SK-N-SH (cell line): ENCODE measurements around the gene DSG4. TPM values are rescaled to one million over a fixed set of nuclear protein-coding genes. Genes with fewer than 3 reads are reported as not detected.

Experiments used
- CTCF ChIA-PET: fragments of 300-600, 350-600 bp; formaldehyde crosslinking; extraction: SDS; loops from one replicate; lab custom pipeline; 2021; lab: Yijun Ruan, JAX
- POLR2A ChIA-PET: fragments of 350-600 bp; sonication (Branson Sonifier 250); formaldehyde crosslinking; extraction: SDS; loops from one replicate; lab custom pipeline; 2020; ENCODE audit warnings: antibody characterized with exemption, inconsistent platforms; lab: Yijun Ruan, JAX
- DNase-seq: peaks from one replicate; pipeline ENCODE4 v3.0.0; 2012
- H2AFZ ChIP-seq: fragments of 200-600 bp; sonication (generic); 2 replicates; pipeline ENCODE4 v1.8.1; 2016; ENCODE audit warnings: antibody characterized with exemption, mild to moderate bottlenecking, low read depth
- H3F3A ChIP-seq: fragments of 200-600 bp; sonication (generic); replicated peaks from 2 replicates; pipeline ENCODE3; 2016; ENCODE audit warnings: antibody characterized with exemption, mild to moderate bottlenecking; ENCODE audit not compliant: insufficient read depth
- H3K27ac ChIP-seq, 2 experiments: fragments of 200-500 bp in 1 of 2; fragments of 200-600 bp in 1 of 2; sonication (Bioruptor generic) in 1 of 2; sonication (generic), shearing (Covaris generic) in 1 of 2; 2 replicates each; pipeline versions ENCODE4 v1.5.1 to v1.6.1; 2014 to 2016; ENCODE audit warnings: low read depth in 2 of 2, inconsistent platforms in 1 of 2, low read length in 1 of 2, mild to moderate bottlenecking in 1 of 2, mixed read lengths in 1 of 2
- H3K27me3 ChIP-seq: fragments of 200-600 bp; sonication (generic), shearing (Covaris generic); 2 replicates; pipeline ENCODE4 v1.6.1; 2016; ENCODE audit warnings: mixed run types; ENCODE audit not compliant: insufficient read depth
- H3K36me3 ChIP-seq, 2 experiments: fragments of 200-500 bp in 1 of 2; fragments of 200-600 bp in 1 of 2; sonication (Bioruptor generic) in 1 of 2; sonication (generic) in 1 of 2; replicated peaks in 1 of 2; 2 replicates each; pipeline versions ENCODE3 to v1.5.1; 2014 to 2016; ENCODE audit warnings: low read length in 1 of 2, mild to moderate bottlenecking in 1 of 2; ENCODE audit not compliant: insufficient read depth in 2 of 2, control insufficient read depth in 1 of 2
- H3K4me1 ChIP-seq, 2 experiments: fragments of 200-500 bp in 1 of 2; fragments of 200-600 bp in 1 of 2; sonication (Bioruptor generic) in 1 of 2; sonication (generic), shearing (Covaris generic) in 1 of 2; 2 replicates each; pipeline versions ENCODE4 v1.5.1 to v1.6.1; 2014 to 2016; ENCODE audit warnings: low read depth in 1 of 2, low read length in 1 of 2, mixed run types in 1 of 2; ENCODE audit not compliant: insufficient read depth in 2 of 2, control insufficient read depth in 1 of 2
- H3K4me2 ChIP-seq: fragments of 200-600 bp; sonication (generic), shearing (Covaris generic); 2 replicates; pipeline ENCODE4 v1.6.1; 2017; ENCODE audit warnings: mixed run types
- H3K4me3 ChIP-seq, 2 experiments: fragments of 200-500 bp in 1 of 2; fragments of 200-600 bp in 1 of 2; sonication (Bioruptor generic) in 1 of 2; sonication (generic), shearing (Covaris generic) in 1 of 2; 2 replicates each; pipeline versions ENCODE4 v1.5.1 to v1.8.1; 2014 to 2016; ENCODE audit warnings: low read depth in 2 of 2, inconsistent platforms in 1 of 2, low read length in 1 of 2, mild to moderate bottlenecking in 1 of 2, mixed read lengths in 1 of 2, moderate library complexity in 1 of 2
- H3K79me2 ChIP-seq: fragments of 200-600 bp; sonication (generic); 2 replicates; pipeline ENCODE4 v1.8.1; 2017; ENCODE audit warnings: mild to moderate bottlenecking; ENCODE audit not compliant: insufficient read depth
- H3K9ac ChIP-seq: fragments of 200-600 bp; sonication (generic); 2 replicates; pipeline ENCODE4 v1.6.1; 2017; ENCODE audit warnings: mixed run types
- H3K9me2 ChIP-seq: fragments of 200-600 bp; sonication (generic); 2 replicates; pipeline ENCODE4 v1.6.1; 2017; ENCODE audit warnings: mixed run types
- H3K9me3 ChIP-seq: fragments of 200-600 bp; sonication (generic); 2 replicates; pipeline ENCODE4 v1.6.1; 2017; ENCODE audit warnings: mixed run types, mild to moderate bottlenecking, moderate library complexity
- H4K20me1 ChIP-seq: fragments of 200-600 bp; sonication (generic); 2 replicates; pipeline ENCODE4 v1.6.1; 2017; ENCODE audit warnings: mild to moderate bottlenecking, mixed run types; ENCODE audit not compliant: insufficient read depth
- EP300 ChIP-seq, 2 experiments: IDR thresholded peaks; 2 replicates each; pipeline versions ENCODE4 v1.4.0 to v1.6.1; 2012; ENCODE audit warnings: borderline replicate concordance in 1 of 2, low read depth in 1 of 2, low read length in 1 of 2
- EZH2phosphoT487 ChIP-seq: fragments of 200-600 bp; sonication (generic); IDR thresholded peaks from 2 replicates; pipeline ENCODE4 v1.6.1; 2017; ENCODE audit warnings: low read depth, mixed run types, mild to moderate bottlenecking, antibody characterized with exemption, moderate library complexity, borderline replicate concordance
- FOSL2 ChIP-seq: IDR thresholded peaks from 2 replicates; pipeline ENCODE4 v1.4.0; 2012; ENCODE audit warnings: low read depth, mild to moderate bottlenecking, moderate library complexity, borderline replicate concordance
- FOXJ3 ChIP-seq: sonication (generic); formaldehyde crosslinking; IDR thresholded peaks from 2 replicates; pipeline ENCODE4 v1.5.1; 2020; ENCODE audit warnings: mild to moderate bottlenecking, missing genetic modification reagents
- GATA2 ChIP-seq: sonication (generic); formaldehyde crosslinking; IDR thresholded peaks from 2 replicates; pipeline ENCODE4 v1.5.0; 2020; ENCODE audit warnings: mild to moderate bottlenecking, missing genetic modification reagents
- JUND ChIP-seq: IDR thresholded peaks from 2 replicates; pipeline ENCODE4 v1.4.0; 2012
- MXI1 ChIP-seq: IDR thresholded peaks from 2 replicates; pipeline ENCODE4 v1.6.1; 2012; ENCODE audit warnings: mild to moderate bottlenecking, low read depth, low read length, improper control_type of control experiment
- NFIC ChIP-seq: IDR thresholded peaks from 2 replicates; pipeline ENCODE4 v1.4.0; 2012; ENCODE audit warnings: borderline replicate concordance
- RXRA ChIP-seq: IDR thresholded peaks from 2 replicates; pipeline ENCODE4 v1.4.0; 2012; ENCODE audit warnings: low read depth, mild to moderate bottlenecking, borderline replicate concordance
- SMC3 ChIP-seq: IDR thresholded peaks from 2 replicates; pipeline ENCODE4 v1.6.1; 2012; ENCODE audit warnings: low read depth, low read length, improper control_type of control experiment
- WGBS: methylation state at CpG from one replicate; pipeline ENCODE4 v1.1.6; 2017; ENCODE audit warnings: low lambda C conversion rate; 5-methylcytosine and 5-hydroxymethylcytosine counted together
- polyA plus RNA-seq, 3 experiments: library from polyadenylated mRNA; depleted of rRNA; stranded (reverse); fragments of >200 nt; gene quantifications; 2 replicates each; pipeline ENCODE4 v1.2.3, GENCODE V29; 2012
- TF ChIP-seq, protein P1 (sequence below): fragments of 150-350 bp; IDR thresholded peaks from 2 replicates; pipeline ENCODE4 v1.6.1; 2016; ENCODE audit warnings: mild to moderate bottlenecking, low read depth, low read length
- TF ChIP-seq, protein P2 (sequence below): fragments of 150-350 bp; IDR thresholded peaks from 2 replicates; pipeline ENCODE4 v1.6.1; 2017; ENCODE audit warnings: antibody characterized with exemption, low read length, low read depth, borderline replicate concordance
- TF ChIP-seq, protein P3 (sequence below): IDR thresholded peaks from 2 replicates; pipeline ENCODE4 v1.4.0; 2012; ENCODE audit warnings: low read depth, borderline replicate concordance
- TF ChIP-seq, protein P4 (sequence below): IDR thresholded peaks from 2 replicates; pipeline ENCODE4 v1.4.0; 2012; ENCODE audit warnings: low read depth, borderline replicate concordance

The DSG4 gene
- polyA plus RNA-seq, 1 of the 3 experiments (the other 2 are of a cell fraction): not detected

DNA sequence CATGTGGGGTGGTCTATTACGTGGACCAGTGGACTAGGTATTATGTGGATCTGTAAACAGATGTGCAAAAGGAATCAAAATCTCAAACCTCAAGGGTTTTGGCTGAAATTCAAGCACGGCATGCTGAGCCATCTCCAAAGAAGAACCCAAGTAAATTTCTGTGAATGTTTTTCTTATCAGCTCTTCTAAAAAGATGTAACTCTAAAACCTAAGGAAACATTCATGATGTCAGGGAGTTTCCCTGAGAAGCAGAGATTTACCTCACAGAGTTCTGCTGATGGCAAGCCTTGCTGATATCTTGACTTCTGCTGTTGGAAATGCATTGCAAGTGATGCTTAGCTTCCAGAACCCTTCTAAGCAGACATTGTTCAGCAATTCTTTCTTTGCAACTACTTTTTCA, 21.6 kb downstream of the DSG4 start:
- H3K9me3 ChIP-seq: no peaks in the 10 kb centered on the region
- H3K79me2 ChIP-seq: no peaks in the 10 kb centered on the region
- CTCF ChIA-PET: interaction anchor here (0.8 to 1.8 kb wide), 2 partner anchors 27 to 153 kb away, joined by 3 to 4 read pairs; no protein-coding TSS in a partner anchor
- H3K36me3 ChIP-seq: no peaks in the 10 kb centered on the region
- no peak overlapping the region for H3K4me3 ChIP-seq
- no peak for TF ChIP-seq NFIC
- no peak for DNase-seq
- H3K27me3 ChIP-seq: peaks cover 6% of the 10 kb centered on the region; the same call in 1 of the 2 replicates
- no peaks in the 10 kb centered on the region for H4K20me1 ChIP-seq
- POLR2A ChIA-PET: no interaction called here
- H3K4me1 ChIP-seq: no peaks in the 10 kb centered on the region
- 6% methylated on average over 2 of the region's 2 CpGs for WGBS
- H2AFZ ChIP-seq: no peak overlapping the region
- no peaks in the 10 kb centered on the region for H3K9me2 ChIP-seq
- no peak overlapping the region for H3K27ac ChIP-seq
- H3K4me2 ChIP-seq: no peak overlapping the region
- no peak overlapping the region for H3K9ac ChIP-seq
- no peaks in the 10 kb centered on the region for H3F3A ChIP-seq

DNA sequence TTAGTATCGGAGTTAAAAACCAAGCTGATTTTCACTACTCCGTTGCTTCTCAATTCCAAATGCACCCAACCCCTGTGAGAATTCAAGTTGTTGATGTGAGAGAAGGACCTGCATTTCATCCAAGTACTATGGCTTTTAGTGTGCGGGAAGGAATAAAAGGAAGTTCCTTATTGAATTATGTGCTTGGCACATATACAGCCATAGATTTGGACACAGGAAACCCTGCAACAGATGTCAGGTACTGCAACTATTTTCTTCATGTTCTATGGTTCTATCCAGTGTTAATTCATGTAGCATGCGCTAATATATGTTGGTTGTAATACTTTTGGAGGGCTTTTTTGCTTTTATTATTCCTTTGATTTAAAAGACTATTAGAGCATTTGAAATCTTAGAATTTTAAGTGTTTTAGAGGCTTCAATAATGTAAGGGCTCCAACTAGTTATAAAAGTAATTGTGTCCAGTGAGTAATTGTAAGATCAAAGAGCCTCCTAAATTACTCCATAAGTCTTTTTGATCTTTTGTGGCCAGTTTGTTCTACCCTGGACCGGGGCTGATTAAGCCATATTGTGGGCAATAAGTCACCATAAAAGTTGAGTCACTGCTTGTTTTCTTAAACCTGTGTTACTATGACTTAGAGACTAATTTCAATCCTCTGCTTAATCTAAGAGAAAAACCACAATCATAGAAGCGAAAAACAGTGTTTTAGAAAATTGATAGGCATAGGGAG, 22.9 kb downstream of the DSG4 start:
- POLR2A ChIA-PET: no interaction called here
- no peak for DNase-seq
- Histone ChIP-seq H3K9me3 (no peaks in the 10 kb centered on the region), H2AFZ (no peak overlapping the region), H3K9me2 (no peaks in the 10 kb centered on the region), H3K9ac (no peak overlapping the region), H3K27me3 (peaks cover 8% of the 10 kb centered on the region; the same call in 1 of the 2 replicates), H3F3A (no peaks in the 10 kb centered on the region), H3K27ac (no peak overlapping the region), H3K79me2 (no peaks in the 10 kb centered on the region), H3K36me3 (no peaks in the 10 kb centered on the region), H3K4me3 (no peak overlapping the region), H3K4me1 (no peaks in the 10 kb centered on the region), H3K4me2 (no peak overlapping the region), H4K20me1 (no peaks in the 10 kb centered on the region)
- TF ChIP-seq JUND: no peak
- no peak for TF ChIP-seq FOSL2
- no peak for TF ChIP-seq FOXJ3 (CRISPR knock-in tag)
- TF ChIP-seq SMC3: no peak
- TF ChIP-seq, protein P1, sequence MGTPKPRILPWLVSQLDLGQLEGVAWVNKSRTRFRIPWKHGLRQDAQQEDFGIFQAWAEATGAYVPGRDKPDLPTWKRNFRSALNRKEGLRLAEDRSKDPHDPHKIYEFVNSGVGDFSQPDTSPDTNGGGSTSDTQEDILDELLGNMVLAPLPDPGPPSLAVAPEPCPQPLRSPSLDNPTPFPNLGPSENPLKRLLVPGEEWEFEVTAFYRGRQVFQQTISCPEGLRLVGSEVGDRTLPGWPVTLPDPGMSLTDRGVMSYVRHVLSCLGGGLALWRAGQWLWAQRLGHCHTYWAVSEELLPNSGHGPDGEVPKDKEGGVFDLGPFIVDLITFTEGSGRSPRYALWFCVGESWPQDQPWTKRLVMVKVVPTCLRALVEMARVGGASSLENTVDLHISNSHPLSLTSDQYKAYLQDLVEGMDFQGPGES: no peak
- TF ChIP-seq RXRA: no peak
- TF ChIP-seq, protein P2, sequence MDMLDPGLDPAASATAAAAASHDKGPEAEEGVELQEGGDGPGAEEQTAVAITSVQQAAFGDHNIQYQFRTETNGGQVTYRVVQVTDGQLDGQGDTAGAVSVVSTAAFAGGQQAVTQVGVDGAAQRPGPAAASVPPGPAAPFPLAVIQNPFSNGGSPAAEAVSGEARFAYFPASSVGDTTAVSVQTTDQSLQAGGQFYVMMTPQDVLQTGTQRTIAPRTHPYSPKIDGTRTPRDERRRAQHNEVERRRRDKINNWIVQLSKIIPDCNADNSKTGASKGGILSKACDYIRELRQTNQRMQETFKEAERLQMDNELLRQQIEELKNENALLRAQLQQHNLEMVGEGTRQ: no peak
- no peak for TF ChIP-seq GATA2
- no peak for TF ChIP-seq EP300 (IDR thresholded peaks at IDR 0.05; ENCODE audit: borderline replicate concordance in 1 of 2, low read depth in 1 of 2, low read length in 1 of 2)
- no peak for TF ChIP-seq EZH2phosphoT487
- no peak for TF ChIP-seq MXI1
- TF ChIP-seq, protein P3, sequence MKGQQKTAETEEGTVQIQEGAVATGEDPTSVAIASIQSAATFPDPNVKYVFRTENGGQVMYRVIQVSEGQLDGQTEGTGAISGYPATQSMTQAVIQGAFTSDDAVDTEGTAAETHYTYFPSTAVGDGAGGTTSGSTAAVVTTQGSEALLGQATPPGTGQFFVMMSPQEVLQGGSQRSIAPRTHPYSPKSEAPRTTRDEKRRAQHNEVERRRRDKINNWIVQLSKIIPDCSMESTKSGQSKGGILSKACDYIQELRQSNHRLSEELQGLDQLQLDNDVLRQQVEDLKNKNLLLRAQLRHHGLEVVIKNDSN: no peak
- TF ChIP-seq, protein P4, sequence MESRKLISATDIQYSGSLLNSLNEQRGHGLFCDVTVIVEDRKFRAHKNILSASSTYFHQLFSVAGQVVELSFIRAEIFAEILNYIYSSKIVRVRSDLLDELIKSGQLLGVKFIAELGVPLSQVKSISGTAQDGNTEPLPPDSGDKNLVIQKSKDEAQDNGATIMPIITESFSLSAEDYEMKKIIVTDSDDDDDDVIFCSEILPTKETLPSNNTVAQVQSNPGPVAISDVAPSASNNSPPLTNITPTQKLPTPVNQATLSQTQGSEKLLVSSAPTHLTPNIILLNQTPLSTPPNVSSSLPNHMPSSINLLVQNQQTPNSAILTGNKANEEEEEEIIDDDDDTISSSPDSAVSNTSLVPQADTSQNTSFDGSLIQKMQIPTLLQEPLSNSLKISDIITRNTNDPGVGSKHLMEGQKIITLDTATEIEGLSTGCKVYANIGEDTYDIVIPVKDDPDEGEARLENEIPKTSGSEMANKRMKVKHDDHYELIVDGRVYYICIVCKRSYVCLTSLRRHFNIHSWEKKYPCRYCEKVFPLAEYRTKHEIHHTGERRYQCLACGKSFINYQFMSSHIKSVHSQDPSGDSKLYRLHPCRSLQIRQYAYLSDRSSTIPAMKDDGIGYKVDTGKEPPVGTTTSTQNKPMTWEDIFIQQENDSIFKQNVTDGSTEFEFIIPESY: no peak
- WGBS: 14% methylated on average over 6 of the region's 6 CpGs
- CTCF ChIA-PET: no interaction called here
